ENCODE measurements around the gene CCDC192. TPM values are rescaled to one million over a fixed set of nuclear protein-coding genes. Genes with fewer than 3 reads are reported as not detected.

CCDC192 gene
- total RNA-seq, 4 donors from 2014 or later = 1.0 to 2.3 (median 1.1) TPM; not detected in 1

DNA sequence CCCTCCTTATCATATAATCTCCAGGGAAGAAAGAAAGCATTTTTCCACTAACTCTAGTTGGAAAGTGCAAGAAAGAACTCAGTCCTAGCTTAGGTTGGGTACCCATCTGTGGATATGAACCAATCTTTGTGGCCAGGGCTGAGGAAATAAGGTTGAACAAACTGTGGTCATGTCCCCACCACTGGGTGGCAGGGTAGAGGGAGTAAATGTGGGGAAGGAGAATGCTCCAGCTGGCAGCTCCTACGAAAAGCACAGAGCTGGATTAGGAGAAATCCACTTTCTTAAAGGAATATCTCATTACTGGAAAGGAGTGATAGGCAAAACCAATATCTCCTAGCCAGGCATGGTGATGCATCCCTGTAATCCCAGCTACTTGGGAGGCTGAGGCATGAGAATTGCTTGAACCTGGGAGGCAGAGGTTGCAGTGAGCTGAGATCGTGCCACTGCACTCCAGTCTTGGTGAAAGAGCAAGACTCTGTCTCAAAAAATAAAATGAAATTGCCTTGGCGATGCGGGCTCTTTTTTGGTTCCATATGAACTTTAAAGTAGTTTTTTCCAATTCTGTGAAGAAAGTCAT, 175.1 kb downstream of the CCDC192 start:
- TF ChIP-seq CTCF (IDR thresholded peaks at IDR 0.05; ENCODE audit: low read depth) = no peak

DNA sequence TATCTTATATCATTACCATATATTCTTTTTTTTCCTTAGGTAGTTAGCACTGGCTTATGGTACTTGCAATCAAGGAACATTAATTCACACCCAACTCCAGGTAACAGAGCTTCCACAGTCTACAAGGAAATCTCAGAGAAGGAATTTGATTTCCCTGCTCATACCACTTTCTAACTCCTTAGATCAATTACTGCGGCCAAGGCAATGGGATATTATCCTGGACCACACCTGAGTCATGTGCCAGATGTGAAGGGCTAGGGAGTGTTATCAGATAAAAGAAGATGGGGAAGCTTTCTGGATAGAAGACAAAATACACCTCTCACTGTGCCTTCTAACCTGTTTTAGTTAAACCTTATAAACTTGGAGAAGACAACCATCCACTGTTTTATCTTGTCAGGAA, 181.2 kb downstream of the CCDC192 start:
- TF ChIP-seq CTCF (IDR thresholded peaks at IDR 0.05; ENCODE audit: low read depth) = no peak

DNA sequence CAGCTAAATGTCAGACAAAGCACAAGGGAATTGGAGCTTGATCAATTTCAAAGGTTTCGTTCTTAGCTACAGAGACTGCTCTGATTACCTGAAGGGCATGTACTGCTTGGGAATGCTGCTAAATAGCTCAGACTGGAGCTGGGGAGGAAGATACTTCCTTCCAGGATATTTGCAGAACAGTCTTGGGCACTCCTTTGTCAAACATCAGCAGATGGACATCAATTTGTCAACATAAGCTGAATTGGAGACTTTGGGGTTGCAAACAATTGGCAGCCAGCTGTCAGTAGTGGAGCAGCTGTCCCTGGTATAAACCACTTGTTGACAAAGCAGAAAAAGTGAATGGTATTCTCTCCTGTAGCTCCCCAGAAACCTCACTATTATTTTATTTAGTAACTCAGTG, 182.0 kb downstream of the CCDC192 start:
- TF ChIP-seq CTCF (IDR thresholded peaks at IDR 0.05; ENCODE audit: low read depth) = no peak

DNA sequence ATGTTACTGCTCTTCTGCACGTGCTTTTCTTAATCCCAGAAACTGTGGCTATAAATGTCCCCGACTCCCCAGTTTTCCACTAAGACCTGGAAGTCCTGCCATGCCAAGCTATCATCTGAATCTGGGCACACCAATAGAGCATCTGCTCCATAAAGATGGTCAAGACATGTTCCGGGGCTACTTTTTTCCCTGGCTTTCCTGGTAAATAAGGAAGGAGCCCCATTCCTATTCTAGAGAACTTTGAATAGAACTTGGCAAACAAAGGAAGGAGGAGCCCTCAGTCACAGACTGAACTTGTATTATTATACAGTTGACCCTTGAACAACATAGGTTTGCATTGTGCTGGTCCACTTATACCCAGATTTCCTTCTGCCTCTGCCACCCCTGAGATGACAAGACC, 182.9 kb downstream of the CCDC192 start:
- no peak for TF ChIP-seq CTCF (IDR thresholded peaks at IDR 0.05; ENCODE audit: low read depth)

GRCh38 chr5:127887282-127887681, 184.1 kb downstream of the CCDC192 start:
- no peak for TF ChIP-seq CTCF (IDR thresholded peaks at IDR 0.05; ENCODE audit: low read depth)

DNA sequence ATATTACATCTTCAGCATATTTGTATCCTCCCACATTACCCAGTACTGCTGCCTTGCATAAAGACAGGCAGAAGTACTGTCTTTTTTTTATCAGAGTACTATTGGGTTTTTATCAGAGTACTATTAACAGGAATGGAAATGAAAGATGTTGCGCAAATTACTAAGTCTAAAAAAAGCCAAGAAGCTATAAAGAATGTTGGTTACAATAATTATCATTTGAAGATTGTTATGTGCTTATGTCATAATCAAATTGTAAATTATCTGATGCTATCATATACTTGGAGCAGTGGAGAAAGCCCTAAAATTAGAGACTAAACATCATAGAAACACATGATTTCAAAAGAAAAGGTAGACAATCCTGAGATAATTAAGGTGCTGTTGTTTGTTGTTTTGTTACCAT, 188.8 kb downstream of the CCDC192 start:
- no peak for TF ChIP-seq CTCF (IDR thresholded peaks at IDR 0.05; ENCODE audit: low read depth)

DNA sequence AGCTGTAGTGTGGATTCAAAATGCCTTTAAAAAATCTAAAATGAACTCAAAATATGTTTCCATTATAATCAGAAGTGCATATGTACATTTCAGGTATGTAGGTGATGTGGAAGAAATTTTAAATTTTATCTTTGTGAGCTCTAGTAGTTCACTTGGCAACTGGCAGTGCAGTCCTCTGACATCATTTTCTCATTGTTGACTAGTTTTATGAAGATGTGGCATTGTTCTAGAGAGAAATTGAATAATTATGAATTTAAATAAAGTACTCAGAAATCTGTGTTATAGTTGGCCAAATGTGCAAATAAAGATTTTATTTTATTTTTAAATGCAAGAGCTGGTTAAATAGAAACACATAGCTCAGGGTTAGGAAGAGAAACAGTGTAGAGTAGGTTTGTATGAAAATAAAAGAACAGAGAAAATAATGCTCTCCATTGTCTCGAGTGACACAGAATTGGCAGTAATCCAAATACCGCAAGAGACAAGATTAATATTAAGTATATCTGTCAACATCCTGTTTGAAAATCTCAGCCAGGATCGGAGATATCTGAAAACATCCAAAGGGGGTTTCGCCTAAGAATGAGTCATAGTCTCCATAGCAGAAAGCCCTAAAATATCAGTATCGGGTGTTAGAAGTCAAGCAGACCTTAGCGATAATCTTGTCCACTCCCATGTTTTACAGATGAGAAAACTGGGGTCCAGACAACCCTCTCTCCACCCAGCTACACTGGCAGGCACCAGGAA, 189.4 kb downstream of the CCDC192 start:
- TF ChIP-seq CTCF (IDR thresholded peaks at IDR 0.05; ENCODE audit: low read depth) = no peak
